ENCODE results near the gene LRRC61.

LRRC61 gene

GRCh38 chr7:150330211-150330885, 7.2 kb downstream of the LRRC61 start:
- peaks cover 0 to under 1% (median 0%) of the 10 kb centered on the region in 4 experiments for H3K4me1 ChIP-seq (ENCODE audit: control extremely low read depth in 1 of 4, control insufficient read depth in 4 of 4, insufficient read depth in 4 of 4, low read length in 3 of 4)
- CTCF ChIA-PET = interaction anchor here (0.6 to 1.3 kb wide), 4 partner anchors 13 to 119 kb away, joined by 3 read pairs; no protein-coding TSS in a partner anchor
- H3K27me3 ChIP-seq (replicated peaks in 2 of 5; ENCODE audit: control insufficient read depth in 4 of 5, insufficient read depth in 5 of 5, low read length in 4 of 5) = no peaks in the 10 kb centered on the region

GRCh38 chr7:150332852-150333635, 9.9 kb downstream of the LRRC61 start:
- no peaks in the 10 kb centered on the region for H3K9me3 ChIP-seq (ENCODE audit: control extremely low read depth in 1 of 5, control insufficient read depth in 4 of 5, insufficient read depth in 2 of 5, low read depth in 1 of 5, low read length in 4 of 5)
- no peak overlapping the region for H3K4me3 ChIP-seq (ENCODE audit: control insufficient read depth in 1 of 7, extremely low read depth in 1 of 7, insufficient read depth in 4 of 7, low read depth in 2 of 7, low read length in 6 of 7)
- H3K27ac ChIP-seq (ENCODE audit: insufficient read depth in 1 of 2, low read depth in 1 of 2, low read length in 2 of 2, poor library complexity in 1 of 2, severe bottlenecking in 2 of 2) = no peak overlapping the region
- H3K36me3 ChIP-seq (ENCODE audit: control insufficient read depth in 4 of 4, insufficient read depth in 4 of 4, low read length in 3 of 4) = peaks cover 7 to 59% (median 45%) of the 10 kb centered on the region in 4 experiments
- no peaks in the 10 kb centered on the region for H3K4me1 ChIP-seq (ENCODE audit: control extremely low read depth in 1 of 4, control insufficient read depth in 4 of 4, insufficient read depth in 4 of 4, low read length in 3 of 4)
- no peaks in the 10 kb centered on the region for H3K27me3 ChIP-seq (replicated peaks in 2 of 5; ENCODE audit: control insufficient read depth in 4 of 5, insufficient read depth in 5 of 5, low read length in 4 of 5)
- 98% methylated on average over 15 of the region's 18 CpGs for WGBS (ENCODE audit: insufficient coverage)
- POLR2A ChIA-PET = no interaction called here
- CTCF ChIA-PET = no interaction called here
- no peak for DNase-seq

More at GRCh38 chr7:150330211-150330885, 7.2 kb downstream of the LRRC61 start:
- no peaks in the 10 kb centered on the region for H3K9me3 ChIP-seq (ENCODE audit: control extremely low read depth in 1 of 5, control insufficient read depth in 4 of 5, insufficient read depth in 2 of 5, low read depth in 1 of 5, low read length in 4 of 5)
- POLR2A ChIA-PET = no interaction called here
- no peak for DNase-seq
- H3K27ac ChIP-seq (ENCODE audit: insufficient read depth in 1 of 2, low read depth in 1 of 2, low read length in 2 of 2, poor library complexity in 1 of 2, severe bottlenecking in 2 of 2) = no peak overlapping the region
- peaks cover 16 to 66% (median 52%) of the 10 kb centered on the region in 4 experiments for H3K36me3 ChIP-seq (ENCODE audit: control insufficient read depth in 4 of 4, insufficient read depth in 4 of 4, low read length in 3 of 4)
- WGBS (ENCODE audit: insufficient coverage) = 98% methylated on average over 16 of the region's 19 CpGs
- no peak overlapping the region for H3K4me3 ChIP-seq (ENCODE audit: control insufficient read depth in 1 of 7, extremely low read depth in 1 of 7, insufficient read depth in 4 of 7, low read depth in 2 of 7, low read length in 6 of 7)

- H3K4me1 ChIP-seq (ENCODE audit: control extremely low read depth in 1 of 4, control insufficient read depth in 4 of 4, insufficient read depth in 4 of 4, low read length in 3 of 4) = peaks cover 0 to 4% (median under 1%) of the 10 kb centered on the region in 4 experiments
- H3K27ac ChIP-seq (ENCODE audit: insufficient read depth in 1 of 2, low read depth in 1 of 2, low read length in 2 of 2, poor library complexity in 1 of 2, severe bottlenecking in 2 of 2) = no peak overlapping the region
- peaks cover 4 to 54% (median 39%) of the 10 kb centered on the region in 4 experiments for H3K36me3 ChIP-seq (ENCODE audit: control insufficient read depth in 4 of 4, insufficient read depth in 4 of 4, low read length in 3 of 4)
- POLR2A ChIA-PET = no interaction called here
- H3K27me3 ChIP-seq (replicated peaks in 2 of 5; ENCODE audit: control insufficient read depth in 4 of 5, insufficient read depth in 5 of 5, low read length in 4 of 5) = no peaks in the 10 kb centered on the region
- no peak overlapping the region for H3K4me3 ChIP-seq (ENCODE audit: control insufficient read depth in 1 of 7, extremely low read depth in 1 of 7, insufficient read depth in 4 of 7, low read depth in 2 of 7, low read length in 6 of 7)
- CTCF ChIA-PET = interaction anchor here (0.7 kb wide), 1 partner anchor 73 kb away, joined by 3 read pairs; no protein-coding TSS in a partner anchor
- no peaks in the 10 kb centered on the region for H3K9me3 ChIP-seq (ENCODE audit: control extremely low read depth in 1 of 5, control insufficient read depth in 4 of 5, insufficient read depth in 2 of 5, low read depth in 1 of 5, low read length in 4 of 5)
- DNase-seq = no peak
- WGBS (ENCODE audit: insufficient coverage) = 95% methylated on average over 10 of the region's 10 CpGs
Observed at GRCh38 chr7:150333659-150334058, 10.5 kb downstream of the LRRC61 start.

GRCh38 chr7:150334108-150334507, 11.0 kb downstream of the LRRC61 start:
- no peak for DNase-seq
- Histone ChIP-seq H3K27ac (ENCODE audit: insufficient read depth in 1 of 2, low read depth in 1 of 2, low read length in 2 of 2, poor library complexity in 1 of 2, severe bottlenecking in 2 of 2) (no peak overlapping the region), H3K36me3 (ENCODE audit: control insufficient read depth in 4 of 4, insufficient read depth in 4 of 4, low read length in 3 of 4) (peaks cover 4 to 50% (median 35%) of the 10 kb centered on the region in 4 experiments), H3K4me1 (ENCODE audit: control extremely low read depth in 1 of 4, control insufficient read depth in 4 of 4, insufficient read depth in 4 of 4, low read length in 3 of 4) (peaks cover 0 to 8% (median 3%) of the 10 kb centered on the region in 4 experiments), H3K9me3 (ENCODE audit: control extremely low read depth in 1 of 5, control insufficient read depth in 4 of 5, insufficient read depth in 2 of 5, low read depth in 1 of 5, low read length in 4 of 5) (no peaks in the 10 kb centered on the region), H3K27me3 (replicated peaks in 2 of 5; ENCODE audit: control insufficient read depth in 4 of 5, insufficient read depth in 5 of 5, low read length in 4 of 5) (no peaks in the 10 kb centered on the region), H3K4me3 (ENCODE audit: control insufficient read depth in 1 of 7, extremely low read depth in 1 of 7, insufficient read depth in 4 of 7, low read depth in 2 of 7, low read length in 6 of 7) (no peak overlapping the region)
- WGBS (ENCODE audit: insufficient coverage) = 100% methylated on average over 6 of the region's 8 CpGs
- CTCF ChIA-PET = interaction anchor here (0.7 kb wide), 1 partner anchor 73 kb away, joined by 3 read pairs; no protein-coding TSS in a partner anchor
- POLR2A ChIA-PET = no interaction called here

- DNase-seq = no peak
- Histone ChIP-seq H3K4me1 (ENCODE audit: control extremely low read depth in 1 of 4, control insufficient read depth in 4 of 4, insufficient read depth in 4 of 4, low read length in 3 of 4) (peaks cover 2 to 20% (median 14%) of the 10 kb centered on the region in 4 experiments), H3K27ac (ENCODE audit: insufficient read depth in 1 of 2, low read depth in 1 of 2, low read length in 2 of 2, poor library complexity in 1 of 2, severe bottlenecking in 2 of 2) (no peak overlapping the region), H3K36me3 (ENCODE audit: control insufficient read depth in 4 of 4, insufficient read depth in 4 of 4, low read length in 3 of 4) (peaks cover 0 to 38% (median 26%) of the 10 kb centered on the region in 4 experiments), H3K4me3 (ENCODE audit: control insufficient read depth in 1 of 7, extremely low read depth in 1 of 7, insufficient read depth in 4 of 7, low read depth in 2 of 7, low read length in 6 of 7) (no peak overlapping the region), H3K27me3 (replicated peaks in 2 of 5; ENCODE audit: control insufficient read depth in 4 of 5, insufficient read depth in 5 of 5, low read length in 4 of 5) (peaks cover 0 to 6% (median 0%) of the 10 kb centered on the region in 5 experiments), H3K9me3 (ENCODE audit: control extremely low read depth in 1 of 5, control insufficient read depth in 4 of 5, insufficient read depth in 2 of 5, low read depth in 1 of 5, low read length in 4 of 5) (no peaks in the 10 kb centered on the region)
- CTCF ChIA-PET = interaction anchor here (1.0 to 1.7 kb wide), 3 partner anchors 9 to 114 kb away, joined by 3 to 6 read pairs (median 5); no protein-coding TSS in a partner anchor
- 98% methylated on average over 6 of the region's 7 CpGs for WGBS (ENCODE audit: insufficient coverage)
- POLR2A ChIA-PET = interaction anchor here (0.6 kb wide), 1 partner anchor 23 kb away, joined by 3 read pairs; no protein-coding TSS in a partner anchor
Observed at GRCh38 chr7:150335108-150335773, 12.1 kb downstream of the LRRC61 start.

- 98% methylated on average over 6 of the region's 6 CpGs for WGBS (ENCODE audit: insufficient coverage)
- H3K4me3 ChIP-seq (ENCODE audit: control insufficient read depth in 1 of 7, extremely low read depth in 1 of 7, insufficient read depth in 4 of 7, low read depth in 2 of 7, low read length in 6 of 7) = no peak overlapping the region
- POLR2A ChIA-PET = interaction anchor here (0.6 kb wide), 1 partner anchor 22 kb away, joined by 3 read pairs; no protein-coding TSS in a partner anchor
- no peak overlapping the region for H3K27ac ChIP-seq (ENCODE audit: insufficient read depth in 1 of 2, low read depth in 1 of 2, low read length in 2 of 2, poor library complexity in 1 of 2, severe bottlenecking in 2 of 2)
- peaks cover 0 to 34% (median 23%) of the 10 kb centered on the region in 4 experiments for H3K36me3 ChIP-seq (ENCODE audit: control insufficient read depth in 4 of 4, insufficient read depth in 4 of 4, low read length in 3 of 4)
- H3K27me3 ChIP-seq (replicated peaks in 2 of 5; ENCODE audit: control insufficient read depth in 4 of 5, insufficient read depth in 5 of 5, low read length in 4 of 5) = peaks cover 0 to 9% (median 0%) of the 10 kb centered on the region in 5 experiments
- no peaks in the 10 kb centered on the region for H3K9me3 ChIP-seq (ENCODE audit: control extremely low read depth in 1 of 5, control insufficient read depth in 4 of 5, insufficient read depth in 2 of 5, low read depth in 1 of 5, low read length in 4 of 5)
- H3K4me1 ChIP-seq (ENCODE audit: control extremely low read depth in 1 of 4, control insufficient read depth in 4 of 4, insufficient read depth in 4 of 4, low read length in 3 of 4) = peaks cover 2 to 23% (median 16%) of the 10 kb centered on the region in 4 experiments
- CTCF ChIA-PET = interaction anchor here (1.0 to 1.7 kb wide), 3 partner anchors 10 to 113 kb away, joined by 3 to 6 read pairs (median 5); no protein-coding TSS in a partner anchor
- no peak for DNase-seq
Observed at GRCh38 chr7:150335774-150336112, 12.6 kb downstream of the LRRC61 start.
